HG02610 (cell line): Measurements from ENCODE around the gene NR5A1.

Source experiments
- ATAC-seq: cut with Tn5 transposase; IDR thresholded peaks from one replicate; pipeline ENCODE4 v1.9.1; 2021; ENCODE audit warnings: mild to moderate bottlenecking, moderate library complexity; ENCODE audit not compliant: unreplicated experiment

Gene NR5A1

DNA sequence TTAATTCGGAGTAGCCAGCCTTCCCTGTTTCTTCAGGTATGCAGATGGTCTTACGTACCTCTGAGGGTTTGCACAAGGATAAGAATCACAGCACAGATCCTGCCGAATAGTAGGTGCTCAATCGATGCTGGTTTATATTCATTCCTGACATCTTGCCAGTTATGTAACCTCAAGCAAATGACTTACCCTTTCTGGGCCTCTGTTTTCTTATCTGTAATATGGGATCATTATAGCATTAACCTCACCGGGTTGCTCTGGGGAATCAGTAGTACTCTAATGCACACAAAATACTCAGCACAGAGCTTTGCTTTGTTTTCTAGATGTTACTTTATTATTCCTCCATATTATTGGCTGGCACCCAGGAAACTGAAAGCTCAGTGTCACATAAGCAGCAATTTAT, 7.7 kb upstream of the NR5A1 start:
- no peak for ATAC-seq

- ATAC-seq: no peak
Measured at GRCh38 chr9:124514125-124514524, 6.9 kb upstream of the NR5A1 start.

DNA sequence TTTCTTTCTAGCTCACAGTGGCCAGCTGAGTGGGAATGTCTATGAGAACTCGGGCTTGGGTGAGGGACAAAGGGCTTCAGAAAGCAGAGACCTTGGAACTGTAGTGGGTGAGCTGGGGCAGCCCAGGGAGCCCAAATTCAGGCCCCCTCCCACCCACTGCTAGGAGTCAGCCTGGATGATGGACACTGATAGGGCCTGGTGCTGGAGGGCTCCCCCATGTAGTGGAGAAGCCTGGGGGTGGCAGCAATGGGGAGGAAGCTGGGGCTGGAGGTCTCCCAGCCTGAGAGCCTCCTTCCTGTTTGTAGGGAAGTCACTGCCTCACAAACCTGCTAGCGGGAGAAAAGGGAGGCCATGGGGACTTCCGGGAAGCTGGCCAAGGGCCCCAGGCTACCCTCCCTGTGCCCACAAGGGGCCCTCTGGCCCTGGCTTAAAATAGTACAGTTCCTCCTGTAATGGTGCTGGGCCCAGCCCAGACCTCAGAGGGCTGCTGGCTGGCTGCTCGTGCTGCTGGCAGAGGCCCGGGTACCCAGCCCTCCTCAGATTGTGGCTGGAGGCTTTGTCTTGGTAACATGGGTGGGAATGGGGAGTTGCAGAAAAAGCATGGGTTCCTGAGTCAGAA, 6.3 kb upstream of the NR5A1 start:
- no peak for ATAC-seq

DNA sequence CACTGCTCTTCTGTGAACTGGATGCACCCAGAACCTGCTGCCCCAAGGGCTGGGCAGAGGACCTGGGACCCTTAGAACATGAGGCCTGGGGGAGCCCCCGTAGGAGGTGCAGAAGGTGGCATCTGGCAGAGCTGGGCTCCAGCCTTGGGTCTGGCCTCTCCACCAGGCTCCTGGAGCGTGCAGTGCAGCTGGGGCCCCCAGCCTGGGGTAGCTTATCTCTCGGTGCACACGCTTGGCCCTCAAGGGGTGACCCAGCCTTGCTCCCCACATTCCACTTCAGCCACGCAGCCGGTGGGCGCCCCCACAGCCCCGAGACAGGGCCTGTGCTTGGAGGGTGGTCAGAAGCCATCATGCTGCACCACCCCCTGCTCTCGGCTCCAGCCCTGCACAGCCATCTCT, 5.6 kb upstream of the NR5A1 start:
- no peak for ATAC-seq

GRCh38 chr9:124511891-124512805, 4.9 kb upstream of the NR5A1 start:
- no peak for ATAC-seq

DNA sequence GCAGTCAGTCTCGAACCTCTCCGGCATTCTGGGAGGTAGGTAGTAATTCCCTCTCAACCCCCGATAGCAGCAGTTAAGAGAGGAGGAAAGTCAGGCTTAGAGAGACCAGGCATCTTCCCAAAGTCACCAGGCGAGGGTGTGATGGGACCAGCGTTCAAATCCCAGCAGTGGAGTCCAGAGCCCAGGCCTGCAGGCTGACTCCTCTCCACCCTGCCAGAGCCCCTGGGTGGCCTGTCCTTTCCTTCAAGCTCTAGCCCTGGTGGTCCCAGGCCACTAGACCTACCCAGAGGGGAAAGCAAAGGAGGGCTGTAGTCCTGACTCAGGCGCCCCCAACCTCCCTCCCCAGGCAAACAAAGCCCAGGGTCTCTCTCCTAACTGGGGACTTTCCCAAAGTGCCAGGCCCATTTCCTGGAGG, 4.2 kb upstream of the NR5A1 start:
- ATAC-seq: no peak

- no peak for ATAC-seq
Measured at GRCh38 chr9:124510650-124511425, 3.6 kb upstream of the NR5A1 start.

GRCh38 chr9:124507880-124508423, 753 bp upstream of the NR5A1 start:
- ATAC-seq: no peak

GRCh38 chr9:124506433-124506832, 766 bp downstream of the NR5A1 start:
- ATAC-seq: no peak

DNA sequence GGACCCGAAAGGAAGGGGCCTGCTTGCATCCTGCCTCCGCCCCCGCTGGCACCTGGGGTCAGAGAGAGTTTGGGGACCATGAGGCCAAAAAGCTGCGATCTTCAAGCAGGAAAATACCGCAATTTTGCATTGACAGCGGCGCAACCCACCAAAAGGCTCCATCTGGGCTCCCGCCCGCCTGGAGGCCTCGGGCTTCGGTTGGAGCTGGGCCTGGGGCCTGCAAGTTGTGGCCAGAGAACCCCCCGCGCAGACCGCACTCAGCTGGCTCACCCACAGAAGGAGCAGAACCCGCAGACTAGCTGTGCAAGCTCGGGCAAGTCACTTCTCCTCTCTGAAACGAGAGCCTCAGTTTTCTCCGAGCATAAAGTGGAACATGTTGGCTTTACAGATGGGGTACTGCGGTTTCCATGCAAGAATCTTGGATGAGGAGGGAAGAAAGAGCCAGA, 1.3 kb downstream of the NR5A1 start:
- ATAC-seq: no peak

DNA sequence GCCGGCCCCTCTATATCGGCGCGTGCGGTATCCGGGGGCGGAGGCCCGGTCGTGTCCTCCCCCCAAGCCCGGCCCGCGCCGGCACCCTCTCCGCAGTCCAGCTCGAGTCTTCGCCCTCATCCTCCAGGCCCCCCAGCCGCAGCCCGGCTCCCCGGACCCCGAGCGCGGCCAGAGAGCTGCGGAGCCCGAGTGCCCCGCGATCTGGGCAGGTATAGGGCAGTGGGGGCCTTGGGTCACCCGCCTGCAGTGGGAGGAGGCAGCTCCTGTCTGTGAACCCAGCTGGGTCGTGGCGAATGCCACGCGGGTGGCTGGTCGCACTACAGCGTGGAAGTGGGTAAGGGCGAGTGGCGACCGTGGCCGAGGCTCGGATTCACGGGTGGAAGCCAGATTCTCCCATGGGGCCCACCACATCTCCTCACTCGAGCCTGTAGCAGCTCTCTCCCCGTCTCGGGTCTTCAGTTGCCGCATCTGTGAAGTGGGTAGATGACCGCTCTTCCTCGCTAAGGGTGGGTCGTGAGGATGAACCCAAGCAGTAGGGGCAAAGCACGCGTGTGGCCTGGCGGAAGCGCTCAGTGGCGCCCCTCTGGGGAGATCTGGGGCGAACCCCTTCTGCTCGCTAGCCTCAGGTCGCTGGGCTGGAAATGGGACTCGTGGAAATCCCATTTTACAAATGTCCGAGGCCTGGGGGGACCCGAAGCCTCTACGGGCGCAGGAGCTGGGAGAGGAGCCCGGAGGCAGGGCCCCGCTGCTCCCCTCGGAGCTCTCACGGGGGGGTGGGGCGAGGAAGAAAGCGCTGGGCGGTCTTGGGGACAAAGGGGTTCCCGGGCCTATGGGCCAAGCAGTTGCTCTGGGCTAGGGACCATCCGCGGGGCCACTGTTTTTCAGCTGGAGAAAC, 1.9 kb downstream of the NR5A1 start:
- ATAC-seq: no peak

GRCh38 chr9:124504530-124505005, 2.6 kb downstream of the NR5A1 start:
- ATAC-seq: no peak

DNA sequence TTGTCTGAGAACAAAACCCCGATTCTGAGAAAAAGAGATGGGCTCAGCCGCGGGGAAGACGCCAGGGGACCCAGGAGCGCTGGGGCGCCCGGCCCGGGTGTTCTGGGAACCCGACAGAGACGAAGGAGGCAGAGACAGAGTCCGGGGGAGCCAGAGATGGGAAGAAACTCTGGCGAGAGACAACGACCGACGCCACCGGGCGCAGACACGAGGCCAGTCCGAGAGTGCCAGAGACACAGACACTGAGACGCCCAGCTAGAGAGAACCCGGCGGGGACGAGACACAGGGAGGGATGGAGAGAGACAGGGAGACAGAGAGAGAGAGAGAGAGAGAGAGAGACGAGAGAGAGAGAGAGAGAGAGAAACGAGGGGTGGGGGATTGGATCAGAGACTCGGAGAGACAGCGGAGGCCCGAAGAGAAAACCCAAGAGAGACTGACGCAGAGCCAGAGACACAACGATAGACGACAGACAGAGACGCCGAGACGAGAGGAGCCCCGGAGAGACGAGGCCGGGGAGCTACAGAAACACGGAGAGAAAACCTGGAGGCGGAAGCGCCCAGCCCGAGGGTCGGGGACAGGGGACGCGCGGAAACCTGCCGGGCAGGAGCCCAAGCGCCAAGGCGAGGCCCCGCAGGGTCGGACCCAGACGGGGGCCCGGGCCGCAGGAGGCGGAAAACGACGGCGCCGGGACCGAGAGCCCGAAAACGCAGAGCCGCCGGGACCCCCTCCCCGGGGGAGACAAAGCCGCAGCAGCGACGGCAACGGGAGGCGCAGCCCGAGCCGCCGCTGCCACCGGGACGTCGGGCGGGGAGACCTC, 3.3 kb downstream of the NR5A1 start:
- no peak for ATAC-seq

DNA sequence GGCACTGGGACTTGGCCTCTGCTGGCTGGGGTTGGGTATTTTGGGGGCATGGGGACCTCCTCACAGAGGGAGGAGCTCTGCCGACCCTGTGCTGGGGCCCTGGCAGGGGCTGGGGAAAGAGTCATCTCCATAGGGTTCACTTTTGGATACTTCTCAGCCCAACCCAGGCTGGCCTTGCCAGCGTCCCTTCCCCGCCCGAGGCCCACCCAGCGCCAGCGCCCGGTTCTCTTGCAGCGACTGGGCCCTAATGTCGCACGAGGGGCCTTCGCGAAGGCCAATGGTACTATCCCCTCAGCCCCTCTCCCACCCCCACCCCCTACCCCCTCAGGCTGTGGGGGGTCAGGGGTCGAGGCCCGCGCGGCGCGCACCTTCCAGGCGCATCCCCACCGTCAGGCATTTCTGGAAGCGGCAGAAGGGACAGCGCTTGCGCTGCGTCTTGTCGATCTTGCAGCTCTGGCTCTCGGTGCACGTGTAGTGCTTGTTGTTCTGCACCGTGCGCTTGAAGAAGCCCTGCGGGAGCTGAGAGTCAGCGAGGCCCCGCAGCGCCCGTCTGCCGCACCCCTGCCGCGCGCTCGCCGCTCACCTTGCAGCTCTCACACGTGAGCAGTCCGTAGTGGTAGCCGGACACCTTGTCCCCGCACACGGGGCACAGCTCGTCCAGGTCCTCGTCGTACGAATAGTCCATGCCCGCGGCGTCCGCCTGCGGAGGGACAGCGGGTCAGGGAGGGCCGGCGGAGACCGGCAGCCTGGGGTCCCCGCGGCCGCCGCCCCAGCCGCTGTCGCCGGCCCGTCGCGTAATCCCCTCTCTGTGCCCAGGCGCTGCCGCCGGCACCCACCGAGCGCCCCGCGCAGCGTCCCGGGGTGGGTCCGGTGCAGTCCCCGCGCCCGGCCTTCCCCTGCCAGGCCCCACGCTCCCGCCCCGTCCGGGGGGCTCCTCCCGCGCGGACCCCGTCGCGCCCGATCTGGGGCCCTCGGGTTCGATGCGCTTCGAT, 4.2 kb downstream of the NR5A1 start:
- no peak for ATAC-seq

DNA sequence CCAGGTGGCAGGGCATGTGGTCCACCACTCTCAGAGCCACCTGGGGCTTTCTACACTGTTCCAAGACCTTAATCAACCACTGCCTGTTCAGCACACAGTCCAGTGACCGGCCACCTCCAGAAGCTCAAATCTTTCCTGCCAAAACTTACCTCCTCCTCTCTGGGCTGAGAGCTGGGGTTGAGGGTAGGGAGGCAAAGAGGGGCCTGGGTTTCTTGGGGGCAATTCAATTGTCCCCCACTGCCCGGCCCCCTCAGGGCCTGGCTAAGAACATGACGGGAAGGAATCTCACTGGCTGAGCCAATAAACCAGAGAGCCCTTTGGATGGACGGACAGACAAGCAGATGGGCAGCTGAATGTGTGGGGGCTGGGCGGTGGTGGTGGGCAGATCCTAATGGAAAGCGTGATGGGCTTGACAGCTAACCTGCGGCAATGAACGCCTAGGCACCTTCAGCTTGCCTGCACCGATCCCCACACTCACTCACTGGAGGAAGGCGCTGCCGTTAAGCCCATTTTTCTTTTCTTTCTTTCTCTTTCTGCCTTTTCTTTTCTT, 5.4 kb downstream of the NR5A1 start:
- no peak for ATAC-seq

- ATAC-seq: no peak
Measured at GRCh38 chr9:124500796-124501611, 6.2 kb downstream of the NR5A1 start.
